ENCODE measurements around the gene SCYL1.

The SCYL1 gene

GRCh38 chr11:65532388-65533064, 7.6 kb downstream of the SCYL1 start:
- H3K27ac ChIP-seq: 0 out of 2 replicates have a peak overlapping the region, but pooled peaks have one; percentile 4
- TF ChIP-seq ZFX (IDR thresholded peaks at IDR 0.05; ENCODE audit: borderline replicate concordance) (no peak), CTCF (IDR thresholded peaks at IDR 0.05) (no peak)

- TF ChIP-seq ZFX (IDR thresholded peaks at IDR 0.05; ENCODE audit: borderline replicate concordance) (no peak), CTCF (IDR thresholded peaks at IDR 0.05) (no peak)
- H3K27ac ChIP-seq: no peak overlapping the region
Observed at GRCh38 chr11:65535102-65535501, 10.2 kb downstream of the SCYL1 start.

GRCh38 chr11:65536412-65537295, 11.8 kb downstream of the SCYL1 start:
- no peak for TF ChIP-seq ZFX (IDR thresholded peaks at IDR 0.05; ENCODE audit: borderline replicate concordance)
- no peak for TF ChIP-seq CTCF (IDR thresholded peaks at IDR 0.05)
- H3K27ac ChIP-seq: peak overlapping the region; percentile 97

- TF ChIP-seq CTCF (IDR thresholded peaks at IDR 0.05): no peak
- no peak for TF ChIP-seq ZFX (IDR thresholded peaks at IDR 0.05; ENCODE audit: borderline replicate concordance)
- peak overlapping the region; percentile 97; the same call in 1 of the 2 replicates for H3K27ac ChIP-seq
Observed at GRCh38 chr11:65537296-65537597, 12.4 kb downstream of the SCYL1 start.

- peak overlapping the region; percentile 97; the same call in 1 of the 2 replicates for H3K27ac ChIP-seq
- TF ChIP-seq ZFX (IDR thresholded peaks at IDR 0.05; ENCODE audit: borderline replicate concordance): no peak
- no peak for TF ChIP-seq CTCF (IDR thresholded peaks at IDR 0.05)
Observed at GRCh38 chr11:65537620-65538231, 12.8 kb downstream of the SCYL1 start.

- TF ChIP-seq CTCF (IDR thresholded peaks at IDR 0.05) (no peak), ZFX (IDR thresholded peaks at IDR 0.05; ENCODE audit: borderline replicate concordance) (no peak)
- peak overlapping the region; percentile 97 for H3K27ac ChIP-seq
Observed at GRCh38 chr11:65538232-65538914, 13.5 kb downstream of the SCYL1 start.

Measured in 22Rv1 (cell line).